GM19035 (cell line): ENCODE results near the gene SCCPDH.

Source experiments
- ATAC-seq: cut with Tn5 transposase; IDR thresholded peaks from one replicate; pipeline ENCODE4 v1.9.1; 2021; ENCODE audit not compliant: unreplicated experiment

The SCCPDH gene

GRCh38 chr1:246782120-246782900 is 58.1 kb downstream of the SCCPDH start:
- ATAC-seq = no peak

GRCh38 chr1:246784621-246785493 is 60.6 kb downstream of the SCCPDH start:
- ATAC-seq = peak; percentile 47

- ATAC-seq = no peak
Measured at GRCh38 chr1:246785494-246786111, 61.4 kb downstream of the SCCPDH start.

- ATAC-seq = no peak
Measured at GRCh38 chr1:246786606-246787238, 62.5 kb downstream of the SCCPDH start.

GRCh38 chr1:246787781-246788513 is 63.7 kb downstream of the SCCPDH start:
- no peak for ATAC-seq

GRCh38 chr1:246788895-246789338 is 64.7 kb downstream of the SCCPDH start:
- no peak for ATAC-seq

GRCh38 chr1:246789454-246790339 is 65.5 kb downstream of the SCCPDH start:
- ATAC-seq = no peak

- no peak for ATAC-seq
Measured at GRCh38 chr1:246790364-246790763, 66.2 kb downstream of the SCCPDH start.

- ATAC-seq = no peak
Measured at GRCh38 chr1:246790833-246791232, 66.6 kb downstream of the SCCPDH start.

GRCh38 chr1:246791303-246791918 is 67.2 kb downstream of the SCCPDH start:
- ATAC-seq = no peak

- ATAC-seq = no peak
Measured at GRCh38 chr1:246792603-246793002, 68.4 kb downstream of the SCCPDH start.

GRCh38 chr1:246793356-246793896 is 69.2 kb downstream of the SCCPDH start:
- no peak for ATAC-seq

- no peak for ATAC-seq
Measured at GRCh38 chr1:246794048-246794827, 70.0 kb downstream of the SCCPDH start.

- no peak for ATAC-seq
Measured at GRCh38 chr1:246794828-246795671, 70.8 kb downstream of the SCCPDH start.

GRCh38 chr1:246795906-246796694 is 71.9 kb downstream of the SCCPDH start:
- ATAC-seq = no peak

- no peak for ATAC-seq
Measured at GRCh38 chr1:246797157-246797556, 72.9 kb downstream of the SCCPDH start.
